Nephron (organoid): ENCODE measurements around the gene SPIRE1.

Experiments used
- H3K27ac Mint-ChIP-seq, 3 experiments: 2 replicates each; pipeline ENCODE4 v1.8.0; 2020; ENCODE audit warnings: mixed read lengths in 3 of 3, mild to moderate bottlenecking in 2 of 3, moderate library complexity in 1 of 3
- H3K27me3 Mint-ChIP-seq: 2 replicates; pipeline ENCODE4 v1.8.0; 2021; ENCODE audit warnings: low read depth, mild to moderate bottlenecking, moderate library complexity, mixed read lengths
- H3K36me3 Mint-ChIP-seq: 2 replicates; pipeline ENCODE4 v1.8.0; 2020; ENCODE audit warnings: low read depth, mixed read lengths
- H3K4me1 Mint-ChIP-seq: 2 replicates; pipeline ENCODE4 v1.8.0; 2020; ENCODE audit warnings: mixed read lengths
- H3K4me3 Mint-ChIP-seq, 3 experiments: 2 replicates each; pipeline ENCODE4 v1.8.0; 2020; ENCODE audit warnings: mild to moderate bottlenecking in 3 of 3, mixed read lengths in 3 of 3, moderate library complexity in 2 of 3
- H3K9me3 Mint-ChIP-seq: 2 replicates; pipeline ENCODE4 v1.8.0; 2020; ENCODE audit warnings: mixed read lengths
- TF ChIP-seq, protein P1 (sequence below), 3 experiments: fragments of 200-600 bp; sonication (generic); IDR thresholded peaks; one replicate each; pipeline ENCODE4 v1.5.0; 2021; ENCODE audit warnings: antibody characterized with exemption in 3 of 3; ENCODE audit not compliant: unreplicated experiment in 3 of 3

Gene SPIRE1

DNA sequence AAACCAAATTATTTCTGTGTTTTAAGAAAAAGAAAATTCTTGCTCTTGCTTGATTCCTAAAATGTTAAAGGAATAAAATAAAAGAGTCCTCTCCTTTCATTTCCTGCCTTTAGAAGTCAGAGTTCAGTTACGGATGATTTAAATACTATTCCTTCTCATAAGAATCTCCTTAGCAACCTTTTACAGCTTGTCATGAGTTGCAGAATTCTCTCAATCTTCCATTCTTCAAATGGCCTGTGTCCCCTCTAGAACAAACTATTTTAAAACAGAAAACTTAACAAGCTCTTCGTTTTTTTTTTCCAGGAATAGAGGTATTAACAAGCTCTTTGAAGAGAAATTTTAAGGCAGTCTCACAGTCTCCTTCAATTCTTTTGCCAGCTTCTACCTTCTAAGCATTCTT lies 42.2 kb downstream of the SPIRE1 start:
- no peaks in the 10 kb centered on the region for H3K4me1 Mint-ChIP-seq
- peaks cover under 1% of the 10 kb centered on the region for H3K9me3 Mint-ChIP-seq
- no peak overlapping the region for H3K4me3 Mint-ChIP-seq
- H3K27ac Mint-ChIP-seq, result peak overlapping the region in 1 of 3 experiments; percentile 9
- TF ChIP-seq, protein P1, sequence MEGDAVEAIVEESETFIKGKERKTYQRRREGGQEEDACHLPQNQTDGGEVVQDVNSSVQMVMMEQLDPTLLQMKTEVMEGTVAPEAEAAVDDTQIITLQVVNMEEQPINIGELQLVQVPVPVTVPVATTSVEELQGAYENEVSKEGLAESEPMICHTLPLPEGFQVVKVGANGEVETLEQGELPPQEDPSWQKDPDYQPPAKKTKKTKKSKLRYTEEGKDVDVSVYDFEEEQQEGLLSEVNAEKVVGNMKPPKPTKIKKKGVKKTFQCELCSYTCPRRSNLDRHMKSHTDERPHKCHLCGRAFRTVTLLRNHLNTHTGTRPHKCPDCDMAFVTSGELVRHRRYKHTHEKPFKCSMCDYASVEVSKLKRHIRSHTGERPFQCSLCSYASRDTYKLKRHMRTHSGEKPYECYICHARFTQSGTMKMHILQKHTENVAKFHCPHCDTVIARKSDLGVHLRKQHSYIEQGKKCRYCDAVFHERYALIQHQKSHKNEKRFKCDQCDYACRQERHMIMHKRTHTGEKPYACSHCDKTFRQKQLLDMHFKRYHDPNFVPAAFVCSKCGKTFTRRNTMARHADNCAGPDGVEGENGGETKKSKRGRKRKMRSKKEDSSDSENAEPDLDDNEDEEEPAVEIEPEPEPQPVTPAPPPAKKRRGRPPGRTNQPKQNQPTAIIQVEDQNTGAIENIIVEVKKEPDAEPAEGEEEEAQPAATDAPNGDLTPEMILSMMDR (IDR thresholded peaks at IDR 0.05; ENCODE audit: unreplicated experiment in 3 of 3), result no peak
- peaks cover 1% of the 10 kb centered on the region for H3K36me3 Mint-ChIP-seq
- H3K27me3 Mint-ChIP-seq, result no peaks in the 10 kb centered on the region

DNA sequence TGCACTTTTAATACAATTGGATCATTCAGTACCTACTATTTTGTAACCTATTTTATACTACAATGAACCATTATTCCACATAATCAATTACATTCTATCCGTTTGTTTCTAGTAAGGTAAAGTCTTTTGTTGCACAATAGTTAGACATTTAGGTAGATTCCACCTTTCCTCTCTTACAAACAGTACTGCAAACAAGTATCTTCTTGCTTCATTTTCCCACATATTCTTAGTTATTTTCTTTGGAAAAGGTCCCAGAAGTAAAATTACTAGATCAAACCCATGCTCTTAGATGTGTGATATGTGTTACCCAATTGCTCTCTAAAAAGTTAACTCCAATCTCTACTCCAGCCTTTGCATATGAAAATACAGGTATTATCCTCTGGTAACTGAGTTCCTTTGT lies 49.6 kb downstream of the SPIRE1 start:
- H3K36me3 Mint-ChIP-seq, result peaks cover 4% of the 10 kb centered on the region
- peaks cover 6% of the 10 kb centered on the region for H3K4me1 Mint-ChIP-seq
- no peaks in the 10 kb centered on the region for H3K9me3 Mint-ChIP-seq
- peak overlapping the region in 1 of 3 experiments; percentile 10 for H3K27ac Mint-ChIP-seq
- H3K27me3 Mint-ChIP-seq, result no peaks in the 10 kb centered on the region
- TF ChIP-seq, protein P1 (IDR thresholded peaks at IDR 0.05; ENCODE audit: unreplicated experiment in 3 of 3), result no peak
- H3K4me3 Mint-ChIP-seq, result no peak overlapping the region

DNA sequence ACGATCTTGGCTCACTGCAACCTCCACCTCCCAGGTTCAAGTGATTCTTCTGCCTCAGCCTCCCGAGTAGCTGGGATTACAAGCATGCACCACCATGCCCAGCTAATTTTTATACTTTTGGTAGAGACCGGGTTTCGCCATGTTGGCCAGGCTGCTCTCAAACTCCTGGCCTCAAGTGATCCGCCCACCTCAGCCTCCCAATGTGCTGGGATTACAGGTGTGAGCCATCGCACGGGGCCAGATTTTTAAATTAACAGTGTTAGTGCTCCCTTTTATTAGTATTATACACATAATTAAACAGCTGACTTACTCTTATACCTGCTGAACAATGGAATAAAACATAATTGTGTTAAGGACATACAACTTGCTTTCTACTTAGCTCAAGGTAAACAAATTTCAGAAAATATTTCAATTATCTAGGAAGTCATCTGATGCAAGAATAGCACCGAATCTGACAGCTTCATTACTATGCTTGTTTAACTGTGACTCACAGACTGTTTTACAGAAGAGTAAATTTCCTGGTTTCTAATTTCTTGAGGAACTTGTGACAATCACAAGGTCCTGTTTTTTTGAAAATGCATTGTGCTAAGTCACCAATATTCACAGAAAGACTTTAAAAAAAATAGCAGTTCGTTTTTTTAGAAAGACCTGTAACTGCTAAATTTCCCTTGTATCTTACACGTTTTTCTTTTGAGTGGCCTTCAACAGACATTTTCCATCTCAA lies 51.2 kb downstream of the SPIRE1 start:
- Mint-ChIP-seq H3K4me3 (no peak overlapping the region), H3K27ac (peak overlapping the region; percentile 30 to 65 (median 40)), H3K36me3 (peaks cover 4% of the 10 kb centered on the region), H3K9me3 (no peaks in the 10 kb centered on the region), H3K4me1 (peaks cover 8% of the 10 kb centered on the region), H3K27me3 (no peaks in the 10 kb centered on the region)
- TF ChIP-seq, protein P1 (IDR thresholded peaks at IDR 0.05; ENCODE audit: unreplicated experiment in 3 of 3), result no peak

DNA sequence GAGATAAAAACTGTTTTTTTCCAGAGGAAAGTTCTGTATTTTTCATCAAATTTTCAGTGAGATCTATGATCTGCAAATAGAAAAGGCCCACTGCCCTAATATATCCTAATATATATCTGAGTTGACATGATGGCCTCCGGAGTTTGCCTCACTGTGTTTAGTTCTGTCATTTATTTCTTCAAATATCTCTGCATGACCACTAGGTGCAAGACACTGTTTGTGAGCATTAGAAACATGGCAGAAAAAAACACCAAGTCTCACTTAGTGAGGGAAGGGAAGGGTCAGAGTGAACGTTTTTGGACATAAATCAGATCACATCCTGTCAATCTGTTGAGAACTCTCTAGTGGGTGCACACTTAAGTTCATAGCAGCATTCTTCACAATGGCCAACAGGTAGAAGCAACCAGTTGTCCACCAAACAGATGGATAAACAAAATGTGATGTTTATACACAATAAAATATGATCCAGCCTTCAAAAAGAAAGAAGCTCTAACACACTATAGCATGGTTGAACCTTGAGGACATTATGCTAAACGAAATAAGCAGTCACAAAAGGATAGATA lies 53.4 kb downstream of the SPIRE1 start:
- H3K9me3 Mint-ChIP-seq, result no peaks in the 10 kb centered on the region
- H3K27me3 Mint-ChIP-seq, result no peaks in the 10 kb centered on the region
- H3K4me1 Mint-ChIP-seq, result peaks cover 13% of the 10 kb centered on the region
- TF ChIP-seq, protein P1 (IDR thresholded peaks at IDR 0.05; ENCODE audit: unreplicated experiment in 3 of 3), result no peak
- H3K4me3 Mint-ChIP-seq, result no peak overlapping the region
- H3K27ac Mint-ChIP-seq, result no peak overlapping the region
- peaks cover 8% of the 10 kb centered on the region for H3K36me3 Mint-ChIP-seq

DNA sequence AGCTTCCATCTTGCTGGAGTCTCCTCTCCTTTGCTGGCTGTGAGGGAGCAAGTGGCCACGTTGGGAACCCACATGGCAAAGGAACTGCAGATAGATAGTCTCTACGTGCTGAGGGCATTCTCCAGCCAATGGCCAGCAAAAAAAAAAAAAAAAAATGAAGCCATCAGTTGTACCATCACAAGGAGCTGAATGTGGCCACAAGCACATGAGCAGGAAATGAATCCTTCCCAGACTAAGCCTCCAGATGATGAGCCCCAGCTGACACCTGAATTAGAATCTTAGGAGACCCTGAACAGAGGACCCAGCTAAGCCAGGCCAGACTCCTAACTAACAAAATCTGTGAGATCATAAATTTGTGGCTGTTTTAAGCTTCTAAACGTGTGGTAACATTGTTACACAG lies 57.9 kb downstream of the SPIRE1 start:
- TF ChIP-seq, protein P1 (IDR thresholded peaks at IDR 0.05; ENCODE audit: unreplicated experiment in 3 of 3), result no peak
- H3K4me1 Mint-ChIP-seq, result peaks cover 34% of the 10 kb centered on the region
- H3K4me3 Mint-ChIP-seq, result no peak overlapping the region
- H3K27me3 Mint-ChIP-seq, result no peaks in the 10 kb centered on the region
- peaks cover 7% of the 10 kb centered on the region for H3K36me3 Mint-ChIP-seq
- no peaks in the 10 kb centered on the region for H3K9me3 Mint-ChIP-seq
- no peak overlapping the region for H3K27ac Mint-ChIP-seq

DNA sequence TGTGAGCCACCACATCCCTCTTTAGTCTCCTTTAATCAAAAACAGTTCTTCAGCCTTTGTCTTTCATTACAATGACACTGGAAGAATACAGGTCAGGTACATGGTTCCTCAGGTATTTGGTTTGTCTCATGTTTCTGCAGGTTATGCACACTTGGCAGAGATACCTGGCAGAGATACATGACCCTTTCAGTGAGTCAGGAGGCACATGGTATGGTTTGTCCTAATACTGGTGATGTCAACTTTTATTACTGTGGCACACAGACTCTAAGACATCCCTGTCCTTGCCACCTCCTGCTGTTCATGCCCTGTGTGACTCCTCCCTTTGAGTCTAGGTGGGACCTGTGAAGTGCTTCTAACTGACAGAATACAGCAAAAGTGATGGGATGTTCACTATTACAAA lies 58.4 kb downstream of the SPIRE1 start:
- Mint-ChIP-seq H3K4me3 (no peak overlapping the region), H3K9me3 (no peaks in the 10 kb centered on the region), H3K27me3 (no peaks in the 10 kb centered on the region), H3K27ac (peak overlapping the region in 1 of 3 experiments; percentile 24), H3K36me3 (peaks cover 4% of the 10 kb centered on the region), H3K4me1 (peaks cover 34% of the 10 kb centered on the region)
- TF ChIP-seq, protein P1 (IDR thresholded peaks at IDR 0.05; ENCODE audit: unreplicated experiment in 3 of 3), result no peak
